Embryonic facial prominence (tissue), 1 donor: Measurements from ENCODE around the gene CEMP1.

Source experiments
- DNase-seq: peaks from one replicate; pipeline ENCODE4 v3.0.0-alpha.2; 2016; ENCODE audit errors: extremely low spot score

CEMP1 gene

DNA sequence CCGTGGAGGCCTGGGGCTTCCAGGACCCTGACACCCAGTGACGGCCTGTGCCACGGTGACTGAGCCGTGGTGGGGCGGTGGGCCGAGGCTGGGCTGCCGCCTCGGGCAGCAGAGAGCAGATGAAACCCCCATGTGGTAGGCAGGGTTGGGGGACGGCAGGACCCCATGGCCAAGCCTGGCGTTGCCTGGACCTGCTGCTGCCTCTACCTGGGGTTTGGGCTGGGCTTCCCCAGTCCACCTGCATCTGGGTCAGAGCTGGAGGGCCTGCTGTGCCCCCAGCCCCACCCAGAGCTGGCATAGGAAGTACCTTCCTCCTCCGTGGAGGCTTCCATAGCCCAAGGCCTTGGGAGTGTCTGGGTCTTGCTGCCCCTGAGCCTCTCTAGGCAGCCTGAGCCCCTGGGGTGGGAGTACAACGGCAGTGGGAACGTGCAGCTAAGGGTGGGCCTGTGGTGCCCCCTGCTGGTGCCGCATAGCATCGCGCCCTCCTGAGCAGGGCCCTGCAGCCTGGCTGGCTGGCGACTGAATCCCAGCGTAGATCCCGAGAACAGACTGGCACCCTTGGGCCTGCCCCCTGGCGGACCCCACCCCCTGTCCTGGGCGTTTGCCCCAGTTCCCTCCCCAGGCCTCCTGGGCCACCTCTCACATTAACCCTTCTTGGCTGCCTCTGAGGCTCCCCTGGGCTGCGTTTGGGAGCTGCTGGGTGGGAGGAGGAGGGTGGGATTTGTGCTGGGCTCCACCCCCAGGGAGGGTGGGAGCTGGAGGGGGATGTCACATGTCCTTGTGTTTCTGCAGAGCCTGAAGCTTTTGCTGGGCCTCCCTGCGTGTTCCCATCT lies 30.1 kb downstream of the CEMP1 start:
- peak; percentile 60 for DNase-seq

DNA sequence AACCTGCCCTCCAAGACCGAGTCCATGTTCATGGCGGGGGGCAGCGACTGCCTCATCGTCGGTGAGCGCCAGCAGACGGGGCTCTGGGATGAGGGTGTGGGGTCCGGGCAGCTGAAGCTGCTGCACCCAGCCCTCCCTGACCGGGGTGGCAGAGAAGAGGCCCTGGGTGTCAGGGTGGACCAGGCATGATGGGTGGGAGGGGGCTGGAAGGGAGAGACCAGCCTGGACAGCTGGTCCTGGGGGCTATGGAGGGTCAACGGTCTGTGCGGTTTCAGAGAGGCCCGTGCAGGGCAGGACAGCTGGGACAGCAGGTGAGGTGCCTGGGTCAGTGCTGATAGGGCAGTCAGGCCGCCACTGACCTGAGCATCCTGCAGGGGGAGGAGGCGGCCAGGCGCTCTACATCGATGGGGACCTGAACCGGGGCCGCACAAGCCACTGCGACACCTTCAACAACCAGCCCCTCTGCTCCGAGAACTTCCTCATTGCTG lies 30.7 kb downstream of the CEMP1 start:
- no peak for DNase-seq

- no peak for DNase-seq
Observed at GRCh38 chr16:2499890-2500429, 31.2 kb downstream of the CEMP1 start.

DNA sequence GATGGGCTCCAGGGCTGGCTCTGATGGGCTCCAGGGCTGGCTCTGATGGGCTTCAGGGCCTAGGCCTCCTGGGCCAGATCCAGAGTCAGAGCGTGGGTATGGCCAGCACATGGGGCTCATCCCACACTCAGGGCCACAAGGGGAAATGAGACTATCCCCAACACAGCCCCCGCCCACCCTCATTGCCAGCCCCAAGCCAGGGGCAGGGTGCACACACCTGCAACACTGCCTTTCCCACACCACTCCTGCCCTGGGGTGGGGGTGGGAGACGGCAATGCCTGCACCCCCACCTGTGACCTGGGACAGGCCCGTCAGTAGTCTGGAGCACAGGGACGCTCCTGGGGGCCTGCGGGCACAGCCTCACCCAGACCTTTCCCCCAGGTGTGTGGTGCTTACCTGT lies 31.8 kb downstream of the CEMP1 start:
- DNase-seq = no peak

- DNase-seq = no peak
Observed at GRCh38 chr16:2498531-2499253, 32.5 kb downstream of the CEMP1 start.

GRCh38 chr16:2497695-2498484 lies 33.3 kb downstream of the CEMP1 start:
- DNase-seq = no peak

GRCh38 chr16:2497116-2497630 lies 34.0 kb downstream of the CEMP1 start:
- DNase-seq = no peak

DNA sequence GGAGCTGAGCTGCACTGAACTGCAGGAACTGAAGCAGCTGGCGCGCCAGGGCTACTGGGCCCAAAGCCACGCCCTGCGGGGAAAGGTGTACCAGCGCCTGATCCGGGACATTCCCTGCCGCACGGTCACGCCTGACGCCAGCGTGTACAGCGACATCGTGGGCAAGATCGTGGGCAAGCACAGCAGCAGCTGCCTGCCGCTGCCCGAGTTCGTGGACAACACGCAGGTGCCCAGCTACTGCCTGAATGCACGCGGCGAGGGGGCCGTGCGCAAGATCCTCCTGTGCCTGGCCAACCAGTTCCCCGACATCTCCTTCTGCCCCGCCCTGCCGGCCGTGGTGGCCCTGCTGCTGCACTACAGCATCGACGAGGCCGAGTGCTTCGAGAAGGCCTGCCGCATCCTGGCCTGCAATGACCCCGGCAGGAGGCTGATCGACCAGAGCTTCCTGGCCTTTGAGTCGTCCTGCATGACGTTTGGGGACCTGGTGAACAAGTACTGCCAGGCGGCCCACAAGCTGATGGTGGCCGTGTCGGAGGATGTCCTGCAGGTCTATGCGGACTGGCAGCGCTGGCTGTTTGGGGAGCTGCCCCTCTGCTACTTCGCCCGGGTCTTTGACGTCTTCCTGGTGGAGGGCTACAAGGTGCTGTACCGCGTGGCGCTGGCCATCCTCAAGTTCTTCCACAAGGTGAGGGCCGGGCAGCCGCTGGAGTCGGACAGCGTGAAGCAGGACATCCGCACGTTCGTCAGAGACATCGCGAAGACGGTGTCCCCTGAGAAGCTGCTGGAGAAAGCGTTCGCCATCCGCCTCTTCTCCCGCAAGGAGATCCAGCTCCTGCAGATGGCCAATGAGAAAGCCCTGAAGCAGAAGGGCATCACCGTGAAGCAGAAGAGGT lies 34.7 kb downstream of the CEMP1 start:
- no peak for DNase-seq

DNA sequence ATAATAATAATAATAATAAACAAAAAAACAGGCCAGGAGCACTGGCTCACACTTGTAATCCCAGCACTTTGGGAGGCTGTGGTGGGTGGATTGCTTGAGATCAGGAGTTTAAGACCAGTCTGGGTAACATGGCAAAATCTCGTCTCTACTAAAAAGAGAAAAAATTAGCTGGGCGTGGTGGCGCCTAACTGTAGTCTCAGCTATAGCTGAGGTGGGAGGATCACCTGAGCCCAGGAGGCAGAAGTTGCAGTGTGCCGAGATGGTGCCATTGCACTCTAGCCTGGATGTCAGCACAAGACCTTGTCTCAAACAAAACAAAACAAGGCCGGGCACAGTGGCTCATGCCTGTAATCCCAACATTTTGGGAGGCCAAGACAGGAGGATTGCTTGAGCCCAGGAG lies 36.2 kb downstream of the CEMP1 start:
- no peak for DNase-seq

DNA sequence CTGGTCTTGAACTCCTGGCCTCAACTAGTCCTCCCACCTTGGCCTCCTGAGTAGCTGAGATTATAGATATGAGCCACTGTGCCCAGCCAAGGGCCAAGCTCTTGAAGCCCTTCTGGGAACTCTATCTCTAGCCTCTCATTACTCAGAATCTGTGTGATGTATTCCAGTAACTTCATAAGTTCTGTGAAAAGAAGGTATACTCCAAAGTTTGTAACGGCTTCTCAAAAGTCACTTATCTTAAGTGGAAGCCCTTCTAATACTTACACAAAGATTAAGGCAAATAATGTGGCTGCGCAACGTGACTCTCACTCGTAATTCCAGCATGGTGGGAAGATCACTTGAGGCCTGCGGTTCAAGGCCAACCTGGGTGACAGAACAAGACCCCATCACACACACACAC lies 36.6 kb downstream of the CEMP1 start:
- DNase-seq = no peak

DNA sequence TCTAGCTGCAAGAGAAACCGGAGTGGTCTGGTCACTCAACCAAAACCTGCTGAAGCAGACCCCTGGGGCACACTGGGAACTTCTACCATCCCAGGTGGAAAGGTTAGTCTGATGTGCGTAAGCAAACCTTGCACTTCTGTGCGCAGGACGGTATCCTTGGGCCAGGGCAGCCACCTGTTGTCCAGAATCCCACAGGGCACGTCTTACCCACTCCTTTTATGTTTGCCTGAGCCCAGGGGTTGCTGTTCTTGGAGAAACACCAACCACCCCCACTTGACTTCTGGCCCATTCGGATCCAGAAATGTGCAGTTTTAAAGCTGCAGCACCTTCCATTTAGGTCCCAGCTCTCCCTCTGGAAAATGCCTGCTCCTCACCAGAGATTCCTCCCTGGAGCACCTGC lies 37.6 kb downstream of the CEMP1 start:
- no peak for DNase-seq

GRCh38 chr16:2492292-2492691 lies 38.9 kb downstream of the CEMP1 start:
- no peak for DNase-seq

GRCh38 chr16:2490190-2491105 lies 40.8 kb downstream of the CEMP1 start:
- DNase-seq = no peak

DNA sequence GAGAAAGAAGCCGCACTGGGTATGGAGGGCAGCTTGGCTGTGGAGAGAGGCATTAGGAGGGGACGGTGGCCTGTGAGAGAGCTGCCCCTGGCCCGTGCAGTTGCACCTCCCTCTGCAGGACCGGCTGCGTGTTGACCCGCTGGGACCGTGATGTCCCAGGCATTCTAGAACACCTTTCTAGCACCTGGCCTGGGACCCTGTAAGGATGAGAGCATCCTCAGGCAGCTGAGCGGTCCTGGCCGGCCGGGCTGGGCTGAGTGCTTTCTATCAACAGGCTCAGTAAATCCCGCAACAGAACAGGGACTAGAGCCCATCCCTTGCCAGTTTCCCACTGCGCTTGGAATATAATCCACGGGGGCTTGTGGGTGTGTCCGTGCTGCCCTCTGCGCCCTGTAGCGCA lies 41.6 kb downstream of the CEMP1 start:
- DNase-seq = no peak

DNA sequence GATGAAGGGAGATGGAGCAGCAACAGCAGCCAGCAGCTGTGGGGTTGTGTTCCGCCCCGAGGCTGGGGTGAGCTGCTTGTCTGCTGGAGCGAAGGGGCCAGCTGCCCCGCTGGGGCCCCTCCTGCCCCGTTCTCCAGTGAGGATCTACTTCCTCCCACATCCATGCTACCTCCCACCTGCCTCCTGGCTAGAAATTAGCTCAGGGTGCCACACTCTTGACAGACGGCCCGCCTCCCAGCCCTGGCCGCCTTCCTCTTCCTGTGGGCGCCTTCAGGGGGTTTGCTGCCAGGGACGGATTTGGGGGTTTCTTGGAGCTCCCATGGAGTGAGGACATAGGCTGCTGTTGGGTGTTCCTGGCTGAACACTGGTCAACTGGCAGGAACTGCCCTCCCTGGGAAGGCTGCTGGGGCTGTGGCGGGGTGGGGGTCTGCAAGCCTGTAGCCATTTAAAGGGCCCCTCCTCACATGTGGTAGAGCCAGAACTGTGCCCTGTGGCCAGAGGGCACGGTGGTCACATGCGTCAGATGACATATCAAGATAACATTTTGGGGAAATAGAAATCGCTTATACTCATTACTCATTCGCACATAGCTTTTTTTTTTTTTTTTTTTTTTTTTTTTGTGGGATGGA lies 43.2 kb downstream of the CEMP1 start:
- no peak for DNase-seq

DNA sequence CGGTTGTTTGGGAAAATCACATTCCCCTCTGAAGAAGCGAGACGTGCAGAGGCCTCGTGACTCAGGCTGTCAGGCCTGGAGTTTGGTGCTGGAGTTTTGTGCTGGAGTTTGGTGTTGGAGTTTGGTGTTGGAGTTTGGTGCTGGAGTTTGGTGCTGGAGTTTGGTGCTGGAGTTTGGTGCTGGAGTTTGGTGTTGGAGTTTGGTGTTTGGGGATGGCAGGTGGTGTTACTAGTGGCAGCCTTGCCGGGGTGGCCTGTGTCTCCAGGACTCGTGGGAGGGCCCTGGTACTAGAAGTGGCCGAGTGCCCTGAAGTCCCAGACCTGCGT lies 43.7 kb downstream of the CEMP1 start:
- DNase-seq = no peak

DNA sequence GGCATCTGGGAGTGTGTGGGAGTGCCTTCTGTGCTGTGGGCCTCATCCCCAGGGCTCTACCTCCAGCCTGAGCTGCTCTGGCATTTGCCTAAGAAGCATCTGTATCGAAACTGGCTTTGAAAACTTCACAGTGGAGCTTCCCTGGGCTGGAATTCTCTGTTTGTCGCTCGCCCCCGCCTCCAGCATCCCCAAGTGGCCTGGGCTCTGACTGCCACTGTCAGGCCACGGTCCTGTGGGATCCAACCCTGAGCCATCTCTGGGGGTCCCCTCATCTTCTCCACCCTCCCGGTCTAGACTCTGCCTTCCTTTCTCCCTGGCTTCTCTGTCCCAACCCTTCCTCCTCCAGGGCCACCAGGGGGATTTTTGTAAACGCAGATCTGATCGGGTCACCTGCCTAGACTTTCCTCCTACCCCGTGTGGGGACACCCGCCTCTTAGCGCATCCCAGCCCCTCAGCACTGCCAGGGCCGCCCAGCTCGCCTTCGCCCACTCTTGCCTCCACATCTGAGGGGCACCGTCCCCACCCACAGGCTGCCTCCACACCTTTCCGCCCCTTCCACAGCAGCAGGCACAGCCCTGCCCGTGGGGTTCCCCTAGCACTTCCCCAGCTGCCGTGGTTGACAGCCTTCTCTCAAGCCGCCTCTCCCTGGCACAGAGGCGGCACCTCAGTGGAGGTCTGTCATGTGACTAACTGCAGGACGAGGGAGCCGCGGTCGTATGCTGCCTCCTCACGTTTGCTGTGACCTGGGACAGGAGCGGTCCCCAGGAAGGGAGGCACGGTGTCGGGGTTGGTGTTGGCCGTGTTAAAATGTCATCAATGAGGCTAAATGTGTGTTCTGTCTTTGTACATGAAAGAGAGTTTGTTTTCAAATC lies 44.3 kb downstream of the CEMP1 start:
- no peak for DNase-seq

GRCh38 chr16:2485811-2486507 lies 45.2 kb downstream of the CEMP1 start:
- no peak for DNase-seq
